Thyroid gland (tissue), 4 donors: Measurements from ENCODE around the gene SUSD3. TPM values are rescaled to one million over a fixed set of nuclear protein-coding genes. Genes with fewer than 3 reads are reported as not detected.
A peak's percentile ranks its signal among the peaks of the same experiment; 100 is the strongest.

Experiments
- DNase-seq, 2 donors: peaks; one replicate each; pipeline ENCODE4 v3.0.0-alpha.2; 2019
- H3K27ac ChIP-seq, 3 donors: fragments of 200-600 bp; sonication (generic); 1 replicate in 2 of 3; 2 replicates in 1 of 3; pipeline ENCODE4 v1.5.1; 2016 to 2019; ENCODE audit warnings: mild to moderate bottlenecking in 1 of 3, moderate library complexity in 1 of 3
- H3K27me3 ChIP-seq: fragments of 200-600 bp; sonication (generic); one replicate; pipeline ENCODE4 v1.5.1; 2019
- H3K36me3 ChIP-seq, 2 donors: fragments of 200-600 bp; sonication (generic); one replicate each; pipeline ENCODE4 v1.5.1; 2016 to 2019
- H3K4me1 ChIP-seq, 2 donors: fragments of 200-600 bp; sonication (generic); one replicate each; pipeline ENCODE4 v1.5.1; 2017 to 2019
- H3K4me3 ChIP-seq, 3 donors: fragments of 200-600 bp; sonication (generic); replicated peaks in 1 of 3; 1 replicate in 2 of 3; 2 replicates in 1 of 3; pipeline ENCODE4 v1.5.1; 2016; ENCODE audit warnings: mild to moderate bottlenecking in 1 of 3
- H3K9me3 ChIP-seq: fragments of 200-600 bp; sonication (generic); one replicate; pipeline ENCODE4 v1.5.1; 2017
- POLR2A ChIP-seq, 2 donors: fragments of 450-650 bp; IDR thresholded peaks; one replicate each; pipeline ENCODE4 v1.6.1; 2017; ENCODE audit warnings: antibody characterized with exemption in 2 of 2, mild to moderate bottlenecking in 2 of 2, moderate library complexity in 1 of 2
- WGBS, 2 donors: methylation state at CpG; one replicate each; pipeline ENCODE4 v1.1.5; 2017; 5-methylcytosine and 5-hydroxymethylcytosine counted together
- intact Hi-C: fragments of 100-400 bp; cut with DNase I; formaldehyde crosslinking; loops from one replicate; pipeline ENCODE4 v1.15.1; 2023
- total RNA-seq, 4 donors: library from RNA; depleted of rRNA; stranded (reverse); fragments of >200 nt; gene quantifications; one replicate each; pipeline ENCODE4 v1.2.3, GENCODE V29; 2016
- TF ChIP-seq, protein P1 (sequence below), 6 experiments: fragments of 200-600 bp in 3 of 6; fragments of 450-650 bp in 3 of 6; sonication (generic) in 3 of 6; IDR thresholded peaks; one replicate each; pipeline ENCODE4 v1.5.1; 2016 to 2019; ENCODE audit warnings: antibody characterized with exemption in 6 of 6, mild to moderate bottlenecking in 2 of 6, inconsistent platforms in 1 of 6, moderate library complexity in 1 of 6

Gene SUSD3
- total RNA-seq, 4 donors from 2014 or later: 3.6 to 12.6 (median 5.5) TPM

DNA sequence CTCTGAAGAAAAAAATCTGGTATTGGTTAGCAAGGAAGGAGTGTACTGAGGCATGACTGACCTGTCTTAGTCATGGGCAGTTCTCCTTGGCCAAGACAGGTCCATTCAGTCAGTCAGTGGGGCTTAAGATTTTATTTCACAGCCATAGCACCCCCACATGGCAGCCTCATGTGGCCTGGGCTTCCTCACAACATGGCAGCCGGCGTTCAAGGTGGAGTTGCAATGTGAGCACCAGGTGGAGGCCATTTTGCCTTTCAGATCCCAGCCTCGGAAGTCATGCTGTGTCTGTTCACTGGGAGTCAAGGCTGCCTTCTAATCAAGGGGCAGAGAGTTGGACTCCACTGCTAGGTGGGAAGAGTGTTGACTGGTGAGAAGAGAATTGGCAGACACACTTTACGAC lies 27.2 kb downstream of the SUSD3 start:
- H3K27me3 ChIP-seq: no peaks in the 10 kb centered on the region
- peaks cover 7 to 10% of the 10 kb centered on the region in 2 donors for H3K4me1 ChIP-seq
- no peaks in the 10 kb centered on the region for H3K36me3 ChIP-seq
- peak in 1 of 2 donors; percentile 1 for DNase-seq
- WGBS, 2 donors: 95 to 98% methylated on average over 4 of the region's 4 CpGs
- no peaks in the 10 kb centered on the region for H3K9me3 ChIP-seq
- TF ChIP-seq, protein P1, sequence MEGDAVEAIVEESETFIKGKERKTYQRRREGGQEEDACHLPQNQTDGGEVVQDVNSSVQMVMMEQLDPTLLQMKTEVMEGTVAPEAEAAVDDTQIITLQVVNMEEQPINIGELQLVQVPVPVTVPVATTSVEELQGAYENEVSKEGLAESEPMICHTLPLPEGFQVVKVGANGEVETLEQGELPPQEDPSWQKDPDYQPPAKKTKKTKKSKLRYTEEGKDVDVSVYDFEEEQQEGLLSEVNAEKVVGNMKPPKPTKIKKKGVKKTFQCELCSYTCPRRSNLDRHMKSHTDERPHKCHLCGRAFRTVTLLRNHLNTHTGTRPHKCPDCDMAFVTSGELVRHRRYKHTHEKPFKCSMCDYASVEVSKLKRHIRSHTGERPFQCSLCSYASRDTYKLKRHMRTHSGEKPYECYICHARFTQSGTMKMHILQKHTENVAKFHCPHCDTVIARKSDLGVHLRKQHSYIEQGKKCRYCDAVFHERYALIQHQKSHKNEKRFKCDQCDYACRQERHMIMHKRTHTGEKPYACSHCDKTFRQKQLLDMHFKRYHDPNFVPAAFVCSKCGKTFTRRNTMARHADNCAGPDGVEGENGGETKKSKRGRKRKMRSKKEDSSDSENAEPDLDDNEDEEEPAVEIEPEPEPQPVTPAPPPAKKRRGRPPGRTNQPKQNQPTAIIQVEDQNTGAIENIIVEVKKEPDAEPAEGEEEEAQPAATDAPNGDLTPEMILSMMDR (IDR thresholded peaks at IDR 0.05): no peak
- no peak for TF ChIP-seq POLR2A (IDR thresholded peaks at IDR 0.05)
- no peak overlapping the region for H3K4me3 ChIP-seq
- intact Hi-C loops: no loop called here
- no peak overlapping the region for H3K27ac ChIP-seq

DNA sequence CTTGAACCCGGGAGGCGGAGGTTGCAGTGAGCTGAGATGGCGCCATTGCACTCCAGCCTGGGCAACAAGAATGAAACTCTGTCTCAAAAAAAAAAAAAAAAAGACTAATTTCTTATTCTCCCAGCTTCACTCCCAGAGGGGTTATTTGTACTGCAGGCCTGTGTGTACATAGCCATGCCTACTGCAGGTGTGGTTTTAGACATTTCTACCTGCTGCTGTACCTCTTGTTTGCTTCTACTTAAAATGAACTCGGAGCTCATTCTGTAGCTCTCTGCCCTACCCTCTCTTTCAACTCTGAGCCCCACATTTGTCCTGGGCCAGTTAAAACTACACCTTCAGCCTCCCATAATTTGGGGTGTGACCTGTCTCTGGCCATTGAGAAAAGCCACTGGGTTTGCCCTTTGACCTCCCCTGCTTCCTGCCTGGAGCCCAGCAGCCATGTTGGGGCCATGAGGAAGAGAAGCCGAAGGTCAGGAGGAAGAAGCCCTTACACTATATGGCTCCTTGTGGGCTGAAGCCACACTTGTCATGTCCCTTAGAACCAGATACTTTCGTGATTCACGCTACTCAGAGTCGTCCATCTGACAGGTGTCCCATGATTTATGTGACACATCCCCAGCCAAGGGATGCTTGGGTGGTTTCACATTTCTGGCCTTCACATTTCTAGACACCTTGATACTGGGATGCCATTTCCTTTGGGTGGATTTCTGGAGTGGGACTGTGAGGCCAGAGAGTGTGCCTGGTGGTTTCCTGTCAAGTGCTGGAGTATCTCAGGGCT lies 28.1 kb downstream of the SUSD3 start:
- intact Hi-C loops: no loop called here
- H3K4me3 ChIP-seq: no peak overlapping the region
- H3K36me3 ChIP-seq: no peaks in the 10 kb centered on the region
- DNase-seq: peak in 1 of 2 donors; percentile 0
- H3K4me1 ChIP-seq: peaks cover 7 to 10% of the 10 kb centered on the region in 2 donors
- no peak for TF ChIP-seq POLR2A (IDR thresholded peaks at IDR 0.05)
- TF ChIP-seq, protein P1 (IDR thresholded peaks at IDR 0.05): no peak
- WGBS, 2 donors: 90 to 94% methylated on average over 7 to 8 of the region's 8 CpGs
- H3K9me3 ChIP-seq: no peaks in the 10 kb centered on the region
- H3K27ac ChIP-seq: no peak overlapping the region
- no peaks in the 10 kb centered on the region for H3K27me3 ChIP-seq

DNA sequence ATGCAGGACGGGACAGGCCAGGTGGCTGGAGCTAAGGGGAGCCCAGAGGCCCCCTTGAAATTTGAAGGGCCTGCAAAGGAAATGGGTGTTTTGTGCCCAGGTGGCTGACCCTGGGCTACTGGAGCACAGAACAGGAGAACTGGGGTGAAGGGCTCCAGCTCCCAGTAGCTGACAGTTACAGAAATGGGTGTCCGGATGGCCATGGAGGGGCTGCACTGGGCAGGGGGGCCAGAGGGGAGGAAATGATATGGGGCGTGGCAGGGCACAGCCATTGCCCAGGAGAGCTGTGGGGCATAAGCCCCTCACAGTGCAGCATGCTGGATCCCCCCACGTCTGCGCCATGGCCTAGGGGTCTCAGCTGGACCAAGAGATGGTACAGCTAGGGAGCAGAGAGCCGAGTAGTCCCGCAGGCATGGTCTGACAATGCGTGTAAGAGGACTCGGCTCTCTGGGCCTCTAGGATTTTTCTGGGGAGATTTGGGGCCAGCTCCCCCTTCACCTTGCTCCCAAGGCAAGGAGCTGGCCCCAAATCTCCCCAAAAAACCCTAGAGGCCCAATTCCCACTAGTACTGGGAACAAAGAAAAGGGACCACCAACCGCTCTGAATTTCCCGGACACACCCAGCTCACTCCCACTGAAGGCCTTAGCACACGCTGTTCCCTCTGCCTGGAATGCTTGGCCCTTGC lies 29.6 kb downstream of the SUSD3 start:
- no peak overlapping the region for H3K4me3 ChIP-seq
- WGBS, 2 donors: 96 to 98% methylated on average over 10 of the region's 12 CpGs
- intact Hi-C loops: no loop called here
- no peaks in the 10 kb centered on the region for H3K36me3 ChIP-seq
- H3K4me1 ChIP-seq: peaks cover 8 to 14% of the 10 kb centered on the region in 2 donors
- H3K27ac ChIP-seq: no peak overlapping the region
- TF ChIP-seq, protein P1 (IDR thresholded peaks at IDR 0.05): no peak
- TF ChIP-seq POLR2A (IDR thresholded peaks at IDR 0.05): no peak
- DNase-seq: no peak
- H3K9me3 ChIP-seq: no peaks in the 10 kb centered on the region
- no peaks in the 10 kb centered on the region for H3K27me3 ChIP-seq

DNA sequence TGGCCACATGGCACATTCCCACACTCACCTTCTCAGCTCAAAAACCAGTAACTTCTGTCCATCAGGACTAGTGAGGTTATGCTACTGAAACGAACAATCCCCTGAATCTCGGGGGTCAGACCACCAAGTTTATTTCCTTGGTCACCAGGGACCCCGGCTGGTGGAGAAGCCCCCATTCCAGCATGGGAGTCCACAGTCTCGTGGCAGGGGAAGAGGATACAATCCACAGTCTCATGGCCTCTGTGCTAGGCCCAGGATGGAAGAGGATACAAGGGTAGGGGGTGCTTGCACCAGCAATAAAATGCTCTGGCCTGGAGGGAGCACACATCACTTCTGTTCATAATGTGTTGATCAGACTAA lies 30.1 kb downstream of the SUSD3 start:
- no peak overlapping the region for H3K4me3 ChIP-seq
- DNase-seq: no peak
- H3K36me3 ChIP-seq: no peaks in the 10 kb centered on the region
- H3K9me3 ChIP-seq: no peaks in the 10 kb centered on the region
- H3K27me3 ChIP-seq: no peaks in the 10 kb centered on the region
- intact Hi-C loops: no loop called here
- H3K4me1 ChIP-seq: peaks cover 8 to 14% of the 10 kb centered on the region in 2 donors
- H3K27ac ChIP-seq: no peak overlapping the region
- TF ChIP-seq POLR2A (IDR thresholded peaks at IDR 0.05): no peak
- TF ChIP-seq, protein P1 (IDR thresholded peaks at IDR 0.05): no peak
- WGBS, 2 donors: 96 to 98% methylated on average over 4 of the region's 4 CpGs

DNA sequence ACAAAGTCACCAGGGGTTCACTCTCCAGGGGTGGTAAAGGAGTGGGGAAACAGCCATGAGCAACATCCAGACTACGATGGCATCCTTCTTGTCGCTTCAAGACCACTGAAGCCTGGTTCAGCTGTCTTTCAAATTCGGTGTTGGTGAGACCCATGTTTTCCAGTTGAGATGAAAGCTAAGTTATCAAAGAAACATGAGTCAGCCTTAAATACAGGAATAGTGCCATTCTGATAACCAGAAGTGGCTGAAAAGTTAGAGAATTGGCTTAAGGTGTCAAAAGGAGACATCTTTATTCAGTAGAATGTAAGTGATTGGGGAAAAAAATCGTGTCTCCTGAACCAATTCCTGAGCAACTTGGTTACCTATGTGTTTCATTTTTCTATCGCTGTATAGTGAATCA lies 30.5 kb downstream of the SUSD3 start:
- no peak overlapping the region for H3K27ac ChIP-seq
- intact Hi-C loops: no loop called here
- H3K36me3 ChIP-seq: no peaks in the 10 kb centered on the region
- H3K9me3 ChIP-seq: no peaks in the 10 kb centered on the region
- no peak overlapping the region for H3K4me3 ChIP-seq
- TF ChIP-seq, protein P1 (IDR thresholded peaks at IDR 0.05): no peak
- TF ChIP-seq POLR2A (IDR thresholded peaks at IDR 0.05): no peak
- WGBS, 2 donors: 89 to 90% methylated on average over 5 of the region's 5 CpGs
- DNase-seq: no peak
- H3K27me3 ChIP-seq: no peaks in the 10 kb centered on the region
- H3K4me1 ChIP-seq: peaks cover 8 to 15% of the 10 kb centered on the region in 2 donors
